ENCODE results near the gene WDR27.

WDR27 gene

GRCh38 chr6:169701954-169702839 is at the start of gene WDR27, which contains the start of gene C6orf120:
WDR27 (minus strand) TSS chr6:169702029; CDS start chr6:169689005, 13,024 bp downstream.
C6orf120 (plus strand) TSS chr6:169702126; CDS start chr6:169702460, 334 bp downstream.
- H3K9ac ChIP-seq (ENCODE audit: low read length), result peak within 1 kb of the TSS; percentile 88
- H3K27ac ChIP-seq (ENCODE audit: low read depth, low read length), result peak within 1 kb of the TSS; percentile 60
- H3K4me2 ChIP-seq (ENCODE audit: low read depth, low read length, poor library complexity, severe bottlenecking), result peak within 1 kb of the TSS; percentile 91
- H3K27me3 ChIP-seq (ENCODE audit: low read length), result no peaks in the 10 kb centered on the region
- peak within 1 kb of the TSS; percentile 88 for H3K4me3 ChIP-seq (ENCODE audit: insufficient read depth, low read length, poor library complexity, severe bottlenecking)
- H3F3A ChIP-seq (ENCODE audit: insufficient read depth), result peaks cover 12% of the 10 kb centered on the region
- H3K9me3 ChIP-seq (ENCODE audit: insufficient read depth, low read length), result no peaks in the 10 kb centered on the region
- no peaks in the 10 kb centered on the region for H3K9me2 ChIP-seq (replicated peaks; ENCODE audit: insufficient read depth, low read length)
- peaks cover 63% of the 10 kb centered on the region for H3K79me2 ChIP-seq (ENCODE audit: insufficient read depth, low read length)
- no peaks in the 10 kb centered on the region; the same call in 1 of the 2 replicates for H3K36me3 ChIP-seq (ENCODE audit: low read length)
- TF ChIP-seq CTCF (IDR thresholded peaks at IDR 0.05; ENCODE audit: insufficient read depth, low read length, poor library complexity, severe bottlenecking) (no peak), EZH2phosphoT487 (conservative IDR thresholded peaks at IDR 0.05; ENCODE audit: low read length) (no peak)
- peak within 1 kb of the TSS; percentile 75 for H2AFZ ChIP-seq (ENCODE audit: low read depth, low read length, severe bottlenecking)
- H4K20me1 ChIP-seq (ENCODE audit: low read depth, low read length), result no peaks in the 10 kb centered on the region; the same call in 1 of the 2 replicates

- Histone ChIP-seq H3K27ac (ENCODE audit: low read depth, low read length) (no peak overlapping the region), H4K20me1 (ENCODE audit: low read depth, low read length) (no peaks in the 10 kb centered on the region), H3K4me3 (ENCODE audit: insufficient read depth, low read length, poor library complexity, severe bottlenecking) (no peak overlapping the region), H3K27me3 (ENCODE audit: low read length) (no peaks in the 10 kb centered on the region), H3K9ac (ENCODE audit: low read length) (no peak overlapping the region), H3K36me3 (ENCODE audit: low read length) (0 out of 2 replicates have a peak, but pooled peaks cover 5% of the 10 kb centered on the region), H3K9me3 (ENCODE audit: insufficient read depth, low read length) (no peaks in the 10 kb centered on the region), H3K4me2 (ENCODE audit: low read depth, low read length, poor library complexity, severe bottlenecking) (no peak overlapping the region), H3F3A (ENCODE audit: insufficient read depth) (peaks cover 13% of the 10 kb centered on the region; the same call in 1 of the 2 replicates), H2AFZ (ENCODE audit: low read depth, low read length, severe bottlenecking) (no peak overlapping the region), H3K79me2 (ENCODE audit: insufficient read depth, low read length) (peaks cover 17% of the 10 kb centered on the region), H3K9me2 (replicated peaks; ENCODE audit: insufficient read depth, low read length) (no peaks in the 10 kb centered on the region)
- TF ChIP-seq CTCF (IDR thresholded peaks at IDR 0.05; ENCODE audit: insufficient read depth, low read length, poor library complexity, severe bottlenecking) (no peak), EZH2phosphoT487 (conservative IDR thresholded peaks at IDR 0.05; ENCODE audit: low read length) (no peak)
Measured at GRCh38 chr6:169746556-169746955, 44.7 kb upstream of the WDR27 start.

- Histone ChIP-seq H3K79me2 (ENCODE audit: insufficient read depth, low read length) (peaks cover 9% of the 10 kb centered on the region; the same call in 1 of the 2 replicates), H3K4me2 (ENCODE audit: low read depth, low read length, poor library complexity, severe bottlenecking) (no peak overlapping the region), H3F3A (ENCODE audit: insufficient read depth) (peaks cover 9% of the 10 kb centered on the region; the same call in 1 of the 2 replicates), H3K9me2 (replicated peaks; ENCODE audit: insufficient read depth, low read length) (no peaks in the 10 kb centered on the region), H3K4me3 (ENCODE audit: insufficient read depth, low read length, poor library complexity, severe bottlenecking) (no peak overlapping the region), H3K27me3 (ENCODE audit: low read length) (no peaks in the 10 kb centered on the region), H3K9ac (ENCODE audit: low read length) (no peak overlapping the region), H2AFZ (ENCODE audit: low read depth, low read length, severe bottlenecking) (no peak overlapping the region), H4K20me1 (ENCODE audit: low read depth, low read length) (no peaks in the 10 kb centered on the region), H3K36me3 (ENCODE audit: low read length) (0 out of 2 replicates have a peak, but pooled peaks cover 5% of the 10 kb centered on the region), H3K9me3 (ENCODE audit: insufficient read depth, low read length) (no peaks in the 10 kb centered on the region), H3K27ac (ENCODE audit: low read depth, low read length) (no peak overlapping the region)
- TF ChIP-seq CTCF (IDR thresholded peaks at IDR 0.05; ENCODE audit: insufficient read depth, low read length, poor library complexity, severe bottlenecking) (no peak), EZH2phosphoT487 (conservative IDR thresholded peaks at IDR 0.05; ENCODE audit: low read length) (no peak)
Measured at GRCh38 chr6:169745405-169745804, 43.6 kb upstream of the WDR27 start.
